GM18907 (cell line): ENCODE results near the gene CFC1.
"Not testable (repeated sequence)": the region's sequence is repeated elsewhere in the genome, so short reads cannot be mapped to it uniquely, and the experiment has no call there.

ENCODE experiments used
- ATAC-seq: cut with Tn5 transposase; IDR thresholded peaks from one replicate; pipeline ENCODE4 v1.9.1; 2021; ENCODE audit warnings: mild to moderate bottlenecking, moderate library complexity; ENCODE audit not compliant: unreplicated experiment

Gene CFC1

DNA sequence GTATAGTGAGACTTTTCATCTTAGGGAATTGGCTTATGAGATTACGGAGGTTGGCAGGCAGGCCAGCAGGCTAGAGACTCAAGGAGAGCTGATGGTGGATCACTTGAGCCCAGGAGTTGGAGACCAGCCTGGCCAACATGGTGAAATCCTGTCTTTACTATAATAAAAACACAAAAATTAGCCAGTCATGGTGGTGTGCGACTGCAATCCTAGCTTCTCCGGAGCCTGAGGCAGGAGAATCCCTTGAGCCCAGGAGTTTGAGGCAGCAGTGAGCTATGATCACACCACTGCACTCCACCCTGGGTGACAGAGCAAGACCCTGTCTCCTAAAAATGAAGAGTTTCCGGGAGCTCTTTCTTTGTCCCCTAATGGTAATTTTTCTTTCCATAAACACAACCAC lies 14.6 kb downstream of the CFC1 start:
- not testable (repeated sequence) for ATAC-seq

DNA sequence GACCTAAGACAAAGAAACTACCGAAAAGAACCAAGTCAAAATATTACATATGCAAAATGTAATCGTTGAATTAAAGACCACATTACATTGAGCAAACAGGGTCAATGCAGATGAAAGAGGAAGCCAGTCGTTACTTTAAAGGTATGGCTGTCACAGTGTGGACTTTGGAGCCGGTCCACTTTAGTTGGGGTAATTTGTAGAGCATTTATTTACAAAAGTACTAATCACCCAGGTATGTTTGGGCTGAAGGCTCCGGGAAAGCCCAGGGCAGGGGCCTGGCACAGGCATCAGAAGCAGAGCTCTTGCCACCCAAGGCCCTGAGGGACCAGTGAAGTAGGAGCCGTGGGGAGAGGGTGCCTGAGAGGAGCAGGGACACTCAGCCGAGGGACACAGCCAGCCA lies 15.8 kb downstream of the CFC1 start:
- not testable (repeated sequence) for ATAC-seq

DNA sequence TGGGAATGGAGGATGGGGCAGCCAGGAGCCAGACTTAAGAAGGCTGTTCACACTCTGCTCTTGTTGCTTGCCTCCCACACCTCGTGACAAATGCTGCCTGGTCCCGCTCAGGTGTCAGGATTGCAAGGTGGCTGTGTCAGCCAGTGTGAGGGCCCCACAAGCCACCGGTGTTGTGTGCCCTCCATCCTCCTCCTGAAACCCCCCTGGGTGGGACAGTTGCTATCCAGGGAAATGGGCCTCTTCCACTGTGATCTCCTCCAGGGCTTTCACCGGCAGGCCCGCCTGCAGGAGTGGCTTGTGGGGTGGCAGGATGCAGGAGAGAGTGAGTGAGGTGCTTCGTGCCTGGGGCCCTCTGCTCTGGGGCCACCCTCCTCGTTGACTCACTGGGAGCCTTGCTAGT lies 16.4 kb downstream of the CFC1 start:
- not testable (repeated sequence) for ATAC-seq

- not testable (repeated sequence) for ATAC-seq
Measured at GRCh38 chr2:130581491-130581890, 17.9 kb downstream of the CFC1 start.

DNA sequence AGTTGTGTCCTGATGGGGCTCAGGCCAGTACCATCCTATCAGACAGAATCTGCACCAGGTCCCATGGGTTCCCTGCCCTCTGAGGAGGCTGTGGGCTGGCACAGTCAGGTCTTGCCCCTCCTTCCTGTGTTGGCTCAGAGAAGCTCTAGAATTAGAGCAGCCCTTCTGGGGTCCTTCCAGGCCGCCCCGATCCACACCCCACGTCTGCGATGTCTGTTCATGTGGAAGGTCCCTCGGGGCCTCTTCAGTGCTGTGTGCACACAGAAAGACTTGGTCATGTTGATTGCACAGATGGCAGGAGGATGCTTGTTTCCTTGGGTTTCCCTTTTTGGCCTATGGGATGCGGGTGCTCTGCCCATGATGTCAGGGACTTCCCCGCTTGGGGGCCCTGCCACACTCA lies 20.3 kb downstream of the CFC1 start:
- not testable (repeated sequence) for ATAC-seq

DNA sequence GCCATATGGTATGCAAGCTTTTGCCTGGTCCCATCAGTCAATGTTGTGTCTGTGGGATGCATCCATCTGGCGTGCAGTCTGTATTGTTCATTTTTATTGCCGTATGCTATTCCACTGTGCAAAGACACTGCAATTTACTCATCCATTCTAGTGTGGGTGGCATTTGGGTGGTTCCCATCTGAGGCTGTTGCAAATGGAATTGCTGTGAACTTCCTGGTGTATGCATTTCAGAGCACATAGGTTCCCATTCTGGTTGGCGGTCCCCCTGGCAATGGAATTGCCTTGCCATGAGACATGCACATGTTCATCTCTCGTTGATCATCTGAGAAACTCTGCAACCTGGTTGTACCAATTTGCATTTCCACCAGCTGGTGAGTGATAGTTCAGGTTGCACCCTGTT lies 21.8 kb downstream of the CFC1 start:
- not testable (repeated sequence) for ATAC-seq

GRCh38 chr2:130576209-130576784 lies 23.1 kb downstream of the CFC1 start:
- not testable (repeated sequence) for ATAC-seq

DNA sequence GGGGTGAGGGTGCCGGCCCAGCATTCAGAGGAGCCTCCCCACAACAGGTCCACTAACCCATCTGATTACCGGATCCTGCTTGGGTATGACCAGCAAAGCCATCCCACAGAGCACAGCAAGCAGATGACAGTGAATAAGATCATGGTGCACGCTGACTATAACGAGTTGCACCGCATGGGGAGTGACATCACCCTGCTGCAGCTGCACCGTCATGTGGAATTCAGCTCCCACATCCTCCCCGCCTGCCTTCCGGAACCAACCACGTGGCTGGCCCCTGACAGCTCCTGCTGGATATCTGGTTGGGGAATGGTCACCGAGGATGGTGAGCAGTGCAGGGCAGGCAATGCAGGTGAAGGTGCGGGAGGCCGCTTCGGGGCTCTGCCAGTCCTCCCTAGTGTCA lies 25.1 kb downstream of the CFC1 start:
- not testable (repeated sequence) for ATAC-seq

- not testable (repeated sequence) for ATAC-seq
Measured at GRCh38 chr2:130571929-130572328, 27.4 kb downstream of the CFC1 start.

- ATAC-seq = not testable (repeated sequence)
Measured at GRCh38 chr2:130566165-130566564, 33.2 kb downstream of the CFC1 start.

DNA sequence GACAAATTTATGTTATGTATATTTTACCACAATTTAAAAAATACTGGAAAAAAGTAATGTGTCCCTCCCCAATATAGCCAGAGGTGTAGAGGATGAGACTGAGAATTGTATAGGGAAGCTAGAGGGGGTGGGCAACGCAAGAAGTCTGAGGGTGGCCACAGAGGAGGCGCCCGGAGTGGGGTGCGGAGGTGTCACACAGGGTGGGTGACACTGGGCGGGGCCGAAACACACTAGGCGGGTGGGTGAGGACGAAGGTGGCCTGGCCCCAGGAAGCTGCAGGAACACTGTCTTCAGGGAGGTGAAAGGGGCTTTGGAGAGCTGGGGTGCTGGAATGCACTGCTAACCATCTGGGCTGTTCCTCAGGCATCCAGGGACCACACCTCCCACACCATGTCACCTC lies 42.9 kb downstream of the CFC1 start:
- not testable (repeated sequence) for ATAC-seq

GRCh38 chr2:130554178-130554577 lies 45.2 kb downstream of the CFC1 start:
- ATAC-seq = not testable (repeated sequence)

DNA sequence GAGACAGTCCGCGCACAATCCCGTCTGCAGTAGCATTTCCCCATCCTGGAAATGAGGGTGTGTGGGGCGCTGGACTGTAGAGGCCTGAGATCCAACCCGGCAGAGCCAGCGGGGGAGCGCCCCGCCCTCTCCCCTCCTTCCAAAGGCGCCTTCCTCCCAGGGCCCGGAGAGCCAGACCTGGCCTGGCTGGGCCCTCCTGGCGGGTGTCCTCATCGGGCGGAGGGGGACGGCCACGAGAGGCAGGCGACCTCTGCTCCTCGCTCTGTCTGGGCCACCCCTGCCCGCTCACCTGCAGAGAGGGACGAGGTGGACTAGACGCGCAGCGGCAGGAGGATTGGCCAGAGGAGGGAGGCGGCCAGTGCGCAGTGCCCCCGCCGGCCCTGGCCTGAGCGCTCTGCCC lies 49.9 kb downstream of the CFC1 start:
- ATAC-seq = not testable (repeated sequence)

DNA sequence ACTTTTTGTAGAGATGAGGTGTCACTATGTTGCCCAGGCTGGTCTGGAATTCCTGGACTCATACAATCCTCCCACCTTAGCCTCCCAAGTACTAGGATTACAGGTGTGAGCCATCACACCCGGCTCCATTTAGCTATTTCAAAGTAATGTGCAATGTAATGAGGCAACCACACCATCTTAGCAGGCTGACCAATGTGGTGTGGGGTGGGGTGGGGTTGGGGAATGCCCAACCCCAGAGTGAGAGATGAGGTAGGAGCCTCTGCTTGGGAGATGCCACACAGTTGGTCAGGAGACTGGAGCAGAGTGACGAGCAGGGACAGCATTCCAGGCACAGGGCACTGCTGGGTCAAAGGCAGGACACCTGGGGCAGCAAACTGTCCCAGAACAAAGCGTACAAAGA lies 51.0 kb downstream of the CFC1 start:
- not testable (repeated sequence) for ATAC-seq

GRCh38 chr2:130544978-130545377 lies 54.4 kb downstream of the CFC1 start:
- ATAC-seq = not testable (repeated sequence)

GRCh38 chr2:130543785-130544528 lies 55.4 kb downstream of the CFC1 start:
- ATAC-seq = not testable (repeated sequence)

DNA sequence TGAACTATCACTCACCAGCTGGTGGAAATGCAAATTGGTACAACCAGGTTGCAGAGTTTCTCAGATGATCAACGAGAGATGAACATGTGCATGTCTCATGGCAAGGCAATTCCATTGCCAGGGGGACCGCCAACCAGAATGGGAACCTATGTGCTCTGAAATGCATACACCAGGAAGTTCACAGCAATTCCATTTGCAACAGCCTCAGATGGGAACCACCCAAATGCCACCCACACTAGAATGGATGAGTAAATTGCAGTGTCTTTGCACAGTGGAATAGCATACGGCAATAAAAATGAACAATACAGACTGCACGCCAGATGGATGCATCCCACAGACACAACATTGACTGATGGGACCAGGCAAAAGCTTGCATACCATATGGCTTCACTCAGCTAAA lies 56.6 kb downstream of the CFC1 start:
- ATAC-seq = not testable (repeated sequence)
